HG03095 (cell line): ENCODE data around the gene CETN2.
"Not testable (repeated sequence)": the region's sequence is repeated elsewhere in the genome, so short reads cannot be mapped to it uniquely, and the experiment has no call there.

Source experiments
- ATAC-seq: cut with Tn5 transposase; IDR thresholded peaks from one replicate; pipeline ENCODE4 v1.9.1; 2021; ENCODE audit warnings: moderate library complexity; ENCODE audit not compliant: unreplicated experiment

The CETN2 gene

DNA sequence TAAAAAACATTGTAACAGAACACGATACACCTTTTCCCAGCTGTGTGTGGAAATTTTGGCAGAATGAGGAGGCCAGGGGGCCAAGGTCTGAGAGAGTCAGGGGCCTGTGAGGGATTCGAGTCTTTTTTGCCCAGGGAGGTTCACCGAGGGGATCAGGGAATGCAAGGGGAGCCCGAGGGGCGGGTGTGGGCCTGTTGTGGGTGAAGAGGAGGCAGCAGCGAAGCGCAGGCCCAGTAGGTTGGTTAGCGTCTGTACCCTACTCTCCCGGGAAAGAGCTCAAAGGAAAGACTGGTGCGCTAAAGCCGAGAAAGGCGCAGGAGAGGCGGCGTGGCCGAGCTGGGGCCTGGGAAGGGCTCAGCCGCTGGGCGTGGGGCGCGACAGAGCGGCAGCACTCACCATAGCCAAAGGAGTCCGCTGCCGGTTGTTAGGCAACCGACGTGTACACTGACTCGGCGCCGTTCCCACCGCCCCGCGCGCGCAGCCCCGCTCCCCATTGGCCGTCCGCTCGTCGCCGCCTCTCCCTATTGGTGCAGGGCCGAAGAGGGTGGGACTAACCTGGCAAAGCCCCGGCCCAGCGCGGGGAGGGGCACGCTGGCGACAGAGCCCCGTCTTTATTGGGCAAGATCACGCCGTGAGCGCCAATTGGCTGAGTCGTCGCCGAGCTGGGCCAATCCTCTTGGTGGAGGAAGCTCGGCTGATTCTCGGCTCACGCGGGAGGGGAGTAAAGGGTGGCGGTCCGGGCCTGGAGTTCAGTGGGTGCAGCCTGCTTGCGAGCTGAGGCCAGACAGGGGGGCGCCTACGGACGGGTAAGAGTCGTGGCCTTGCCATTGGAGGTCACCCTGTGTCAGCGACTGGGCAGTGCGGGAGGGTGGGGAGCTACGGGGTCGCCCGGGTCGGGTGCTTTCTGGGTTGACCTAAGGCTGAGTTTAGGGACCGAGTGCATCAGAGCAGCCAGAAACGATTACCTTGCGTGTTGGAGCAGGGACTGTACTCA, at the start of gene CETN2, which contains the start of gene NSDHL:
CETN2 (minus strand) TSS at position 446 of the 994 bp plus-strand sequence; CDS start at position 399, 47 bp downstream.
NSDHL (plus strand) TSS at position 752 of the 994 bp plus-strand sequence. CDS start 15,262 bp downstream, outside the sequence.
- ATAC-seq: peak; percentile 100

DNA sequence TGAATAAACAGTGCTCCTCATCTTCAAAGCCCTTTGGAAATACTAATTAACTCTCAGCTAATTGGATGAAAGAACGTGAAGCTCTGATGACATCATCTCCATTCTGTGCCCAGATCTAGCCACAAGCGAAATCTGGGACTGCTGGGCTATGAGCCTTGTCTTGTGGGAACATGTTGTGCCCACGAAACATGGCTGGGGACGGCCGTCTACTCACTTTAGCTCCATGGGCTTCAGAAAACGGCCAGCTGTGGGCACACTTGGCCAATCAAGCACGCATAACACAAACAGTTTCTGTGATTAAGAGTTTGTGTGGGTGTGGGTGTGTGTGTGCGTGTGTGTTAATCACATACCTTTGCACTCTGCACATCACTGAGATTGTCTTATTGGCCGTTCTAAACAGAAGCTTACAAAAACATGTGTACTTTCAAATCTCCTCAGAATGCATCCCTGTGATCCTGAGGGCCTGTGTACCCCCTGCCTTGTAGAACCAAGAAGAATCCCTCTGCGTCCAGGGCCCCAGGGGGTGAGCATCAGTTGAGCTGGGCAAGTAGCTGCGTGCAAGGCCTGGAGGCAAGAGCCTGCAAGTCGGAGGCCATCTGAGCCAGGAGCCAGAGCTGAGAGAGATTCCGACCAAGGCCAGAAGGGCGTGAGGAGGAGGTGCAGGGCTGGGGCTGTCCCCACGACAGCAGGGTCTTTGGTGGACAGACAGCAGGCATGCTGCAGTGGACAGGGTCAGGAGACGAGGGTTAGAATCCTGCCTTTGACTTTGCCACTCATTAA, 48.6 kb upstream of the CETN2 start:
- no peak for ATAC-seq

DNA sequence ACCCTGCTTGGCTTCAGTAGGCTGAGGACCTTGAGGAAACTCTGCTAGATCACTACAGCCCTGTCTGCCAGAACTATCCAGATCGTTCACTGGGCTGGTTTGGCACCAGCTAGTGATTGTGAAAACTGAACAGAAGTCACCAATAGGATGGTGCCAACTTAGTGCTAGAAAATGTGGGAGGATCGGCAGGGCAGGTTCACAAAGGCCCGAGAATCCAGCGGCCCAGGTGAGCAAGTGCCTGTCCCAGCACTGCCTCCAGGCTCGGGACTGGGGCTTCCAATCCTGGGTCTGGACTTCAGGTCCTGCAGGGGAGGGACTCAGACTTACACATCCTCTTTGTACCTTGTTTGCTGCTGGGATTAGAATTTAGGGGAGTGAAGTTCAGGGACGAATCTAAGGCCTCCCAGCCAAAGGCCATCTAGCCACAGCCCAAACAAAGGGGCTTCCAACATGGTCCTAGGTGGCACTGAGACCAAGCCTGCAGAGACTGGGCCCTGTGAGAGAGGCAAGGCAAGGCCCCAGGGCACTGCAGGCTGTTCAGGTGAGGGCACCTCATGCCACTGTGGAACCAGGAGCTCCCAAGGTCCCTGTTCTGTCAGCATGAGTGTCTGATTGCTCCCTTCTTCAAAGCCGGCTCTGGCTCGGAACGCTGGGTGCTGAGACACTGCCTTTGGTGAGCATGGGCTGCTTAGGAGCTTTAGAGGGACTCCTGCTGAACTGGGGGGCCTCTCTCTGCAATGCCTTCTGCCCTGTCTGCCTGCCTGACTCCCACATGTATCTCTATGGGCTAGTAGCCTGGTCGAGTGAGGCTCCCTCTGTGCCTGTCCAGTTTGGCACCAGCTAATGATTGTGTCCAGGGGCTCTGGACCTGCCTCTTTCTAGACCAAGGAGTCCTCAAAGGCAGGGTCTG, 46.6 kb upstream of the CETN2 start:
- no peak for ATAC-seq

DNA sequence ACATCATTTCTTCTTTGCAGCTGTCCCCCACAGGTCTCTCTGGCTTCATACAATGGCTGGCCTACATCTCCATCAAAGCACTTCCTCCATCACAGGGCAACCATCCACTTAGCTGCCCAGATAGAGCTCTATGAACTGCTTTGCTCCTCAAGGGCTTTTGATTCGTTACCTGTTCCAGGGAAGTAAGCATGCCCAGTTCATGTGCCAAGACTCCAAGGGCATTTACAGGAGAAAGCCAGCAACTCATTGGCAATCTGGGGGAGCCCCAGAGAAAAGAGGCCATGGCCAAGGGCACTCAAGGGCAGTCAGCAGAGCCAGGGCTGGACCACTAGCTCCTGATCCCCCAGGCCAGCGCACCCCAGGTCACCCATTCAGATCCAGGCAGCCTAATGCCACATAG, 42.8 kb upstream of the CETN2 start:
- no peak for ATAC-seq

DNA sequence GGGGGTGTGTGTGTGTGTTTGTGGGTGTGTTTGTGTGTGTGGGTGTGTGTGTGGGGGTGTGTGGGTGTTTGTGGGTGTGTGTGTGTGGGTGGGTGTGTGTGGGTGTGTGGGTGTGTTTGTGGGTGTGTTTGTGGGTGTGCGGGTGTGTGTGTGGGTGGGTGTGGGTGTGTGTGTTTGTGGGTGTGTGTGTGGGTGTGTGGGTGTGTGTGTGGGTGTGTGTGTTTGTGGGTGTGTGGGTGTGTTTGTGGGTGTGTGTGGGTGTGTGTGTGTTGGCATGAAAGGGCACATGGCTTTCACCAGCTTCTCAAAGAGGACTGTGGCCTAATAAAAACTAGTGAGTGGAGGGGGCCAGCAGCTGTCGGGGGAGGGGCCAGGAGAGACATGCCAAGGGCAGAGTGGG, 42.0 kb upstream of the CETN2 start:
- ATAC-seq: no peak

DNA sequence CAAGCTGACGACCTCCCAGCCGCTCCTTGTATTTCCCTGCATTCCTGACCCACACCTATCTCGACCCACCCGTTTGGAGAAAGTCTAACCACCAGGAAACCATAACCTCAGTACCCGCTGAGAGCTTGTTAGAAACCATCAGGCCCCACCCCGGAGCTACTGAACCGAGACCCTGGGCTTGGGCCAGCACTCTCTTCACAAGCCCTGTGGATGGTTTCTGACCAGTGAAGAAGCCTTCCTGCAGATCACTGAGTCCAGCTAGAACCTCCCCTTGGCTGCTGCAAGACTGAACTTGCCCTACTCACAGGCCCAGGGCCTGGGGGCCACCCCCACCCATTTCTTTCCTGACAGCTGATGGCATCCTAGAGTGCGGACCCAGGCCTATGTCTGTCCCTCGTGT, 40.7 kb upstream of the CETN2 start:
- ATAC-seq: no peak

DNA sequence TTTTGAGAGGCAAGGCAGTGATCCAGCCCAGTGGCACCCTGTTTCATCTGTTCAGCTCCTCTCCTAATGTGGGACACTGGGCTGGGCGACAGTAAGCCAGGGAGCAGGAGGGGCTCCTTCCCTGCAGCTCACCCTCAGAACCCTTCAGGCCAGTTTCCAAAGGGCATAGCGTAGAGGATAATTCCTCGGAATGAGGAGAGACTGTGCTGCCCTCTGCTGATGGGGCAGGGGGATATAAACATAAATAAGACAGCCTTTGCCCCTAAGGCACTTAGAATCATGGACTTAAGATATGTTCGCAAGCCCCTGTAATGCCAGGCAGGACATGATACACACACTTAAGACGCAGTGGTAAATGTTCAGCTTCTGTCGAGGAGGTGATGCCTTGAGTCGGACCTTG, 39.4 kb upstream of the CETN2 start:
- no peak for ATAC-seq

DNA sequence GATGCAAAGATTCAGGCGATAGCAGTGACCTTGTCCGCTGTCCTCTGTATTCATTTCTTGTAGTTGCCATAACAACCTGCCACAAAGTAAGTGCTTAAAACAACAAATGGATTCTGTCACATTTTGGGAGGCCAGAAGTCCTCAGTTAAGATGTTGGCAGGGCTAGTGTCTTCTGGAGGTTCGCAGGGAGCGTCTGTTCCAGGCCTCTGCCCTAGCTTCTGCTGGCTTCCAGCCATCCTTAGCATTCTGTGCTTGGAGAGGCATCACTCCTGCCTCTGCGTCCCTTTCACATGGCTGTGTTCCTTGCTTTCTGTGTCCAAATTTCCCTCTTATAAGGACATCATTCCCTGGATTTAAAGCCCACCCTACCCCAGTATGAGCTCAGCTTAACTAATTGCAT, 35.8 kb upstream of the CETN2 start:
- no peak for ATAC-seq

DNA sequence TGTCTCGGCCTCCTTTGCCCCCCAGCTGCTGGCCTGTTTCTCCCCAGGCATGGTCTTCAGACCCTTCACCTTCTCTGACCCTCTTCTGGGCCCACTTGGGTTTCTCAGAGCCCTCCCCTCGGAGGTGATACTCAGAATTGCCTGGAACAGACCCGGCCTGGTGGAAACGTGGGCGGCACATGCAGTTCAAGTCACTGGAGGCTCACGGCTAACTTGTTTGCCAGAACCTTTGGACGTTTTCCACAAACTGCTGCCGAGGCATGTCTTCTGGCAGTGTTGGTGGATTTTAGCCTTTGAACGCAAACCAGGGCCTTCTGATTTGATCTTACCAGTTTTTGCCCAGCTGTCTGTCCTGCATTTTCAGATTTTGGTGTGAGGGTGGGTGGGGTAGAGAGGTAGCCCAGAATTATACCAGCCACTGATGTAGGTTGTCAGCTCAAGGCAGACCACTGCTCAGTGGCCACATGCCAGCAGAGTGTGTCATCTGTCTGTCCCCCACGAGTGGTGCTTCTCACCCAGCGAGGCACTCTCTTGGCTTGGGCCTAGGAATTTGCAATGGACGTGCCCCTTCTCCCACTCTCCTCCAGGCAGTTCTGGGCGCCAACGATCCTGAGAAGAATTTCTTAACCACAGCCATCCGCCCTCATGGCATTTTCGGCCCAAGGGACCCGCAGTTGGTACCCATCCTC, 34.8 kb upstream of the CETN2 start:
- ATAC-seq: no peak

DNA sequence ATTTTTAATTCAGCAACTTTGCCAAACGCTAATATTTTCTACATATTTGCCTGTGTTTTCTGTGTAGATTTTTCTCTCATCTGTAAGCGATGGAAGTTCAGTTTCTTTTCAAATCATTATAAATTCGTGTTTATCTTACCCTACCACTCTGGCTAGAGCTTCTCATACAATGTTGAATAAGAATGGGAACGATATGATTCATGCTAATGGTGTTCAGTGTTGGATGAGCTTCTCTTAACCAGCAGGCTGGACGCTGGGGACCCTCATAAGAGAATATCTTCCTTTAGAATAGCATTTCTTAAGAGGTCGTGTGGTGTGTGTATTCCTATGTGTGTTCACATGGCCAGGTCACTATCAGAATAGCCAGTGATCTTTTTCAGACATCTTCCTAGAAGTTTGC, 31.3 kb upstream of the CETN2 start:
- no peak for ATAC-seq

DNA sequence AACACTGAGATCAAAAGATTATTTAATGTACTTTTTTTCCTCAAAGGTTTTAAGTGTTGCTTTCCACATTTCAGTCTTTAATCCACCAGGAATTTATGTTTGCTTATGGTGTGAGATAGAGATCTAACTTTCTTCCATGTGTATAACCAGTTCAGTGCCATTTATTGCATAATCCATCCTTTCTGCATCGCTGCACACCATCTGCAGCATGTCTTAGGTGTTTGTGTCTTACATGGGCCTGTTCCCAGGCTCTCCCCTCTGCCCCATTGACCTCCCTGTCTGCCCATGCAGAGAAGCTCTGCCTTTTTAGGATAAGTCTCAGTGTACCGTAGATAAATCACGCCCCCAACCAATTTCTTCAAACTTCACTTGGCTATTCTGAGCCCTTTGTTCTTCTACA, 30.6 kb upstream of the CETN2 start:
- no peak for ATAC-seq

DNA sequence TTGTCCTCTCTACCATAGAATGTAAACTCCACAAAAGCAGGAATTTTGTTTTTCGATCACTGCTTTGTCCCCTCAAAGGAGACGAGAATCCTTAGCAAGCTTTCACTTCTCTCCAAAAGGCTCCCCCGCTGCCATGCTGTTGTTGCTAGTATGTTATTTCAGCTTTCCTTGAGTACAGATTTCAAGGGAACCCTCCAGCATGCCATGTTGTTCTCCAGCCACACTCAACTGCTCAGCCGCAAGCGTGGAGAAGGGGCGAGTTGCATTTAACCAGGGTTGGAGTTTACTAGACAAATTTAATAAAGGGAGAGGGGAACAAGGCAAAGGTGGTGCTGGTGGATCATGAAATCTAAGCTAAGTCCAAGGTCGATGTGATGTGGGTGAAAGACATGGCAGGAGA, 23.4 kb upstream of the CETN2 start:
- no peak for ATAC-seq

DNA sequence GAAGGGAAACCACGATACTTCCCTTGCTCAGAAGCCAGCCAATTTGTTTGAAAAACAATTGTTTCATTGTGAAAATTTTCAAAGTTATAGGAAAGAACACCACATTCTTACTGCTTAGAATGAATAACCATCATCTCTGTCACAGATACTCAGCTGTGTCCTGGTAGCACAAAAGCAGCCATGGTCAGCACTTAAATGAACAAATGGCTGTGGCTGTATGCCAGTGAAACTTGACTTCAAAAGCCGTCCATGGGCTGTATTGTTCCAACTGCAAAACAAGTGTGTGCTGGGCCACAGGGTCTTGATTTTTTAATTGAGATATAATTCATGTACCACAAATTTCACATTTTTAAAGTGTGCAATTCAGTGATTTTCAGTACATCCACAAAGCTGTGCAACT, 19.9 kb upstream of the CETN2 start:
- ATAC-seq: no peak

DNA sequence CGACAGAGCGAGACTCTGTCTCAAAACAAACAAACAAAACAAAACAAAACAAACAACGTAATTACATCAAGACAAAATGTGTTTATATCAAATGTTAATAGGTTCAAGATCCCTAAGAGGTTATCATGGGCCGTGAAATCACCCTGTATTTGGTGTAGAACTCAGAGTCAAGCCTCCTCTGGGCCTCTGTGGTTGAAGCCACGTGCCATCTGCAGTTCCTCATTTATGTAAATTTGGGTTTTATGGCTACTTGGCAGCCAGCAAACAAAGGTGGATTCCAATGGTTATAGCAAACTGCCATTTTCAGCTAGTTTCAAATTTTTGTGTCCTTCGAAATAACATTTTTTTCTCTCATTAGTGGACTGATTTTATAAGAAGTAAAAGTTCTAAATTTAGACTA, 16.7 kb upstream of the CETN2 start:
- ATAC-seq: no peak

DNA sequence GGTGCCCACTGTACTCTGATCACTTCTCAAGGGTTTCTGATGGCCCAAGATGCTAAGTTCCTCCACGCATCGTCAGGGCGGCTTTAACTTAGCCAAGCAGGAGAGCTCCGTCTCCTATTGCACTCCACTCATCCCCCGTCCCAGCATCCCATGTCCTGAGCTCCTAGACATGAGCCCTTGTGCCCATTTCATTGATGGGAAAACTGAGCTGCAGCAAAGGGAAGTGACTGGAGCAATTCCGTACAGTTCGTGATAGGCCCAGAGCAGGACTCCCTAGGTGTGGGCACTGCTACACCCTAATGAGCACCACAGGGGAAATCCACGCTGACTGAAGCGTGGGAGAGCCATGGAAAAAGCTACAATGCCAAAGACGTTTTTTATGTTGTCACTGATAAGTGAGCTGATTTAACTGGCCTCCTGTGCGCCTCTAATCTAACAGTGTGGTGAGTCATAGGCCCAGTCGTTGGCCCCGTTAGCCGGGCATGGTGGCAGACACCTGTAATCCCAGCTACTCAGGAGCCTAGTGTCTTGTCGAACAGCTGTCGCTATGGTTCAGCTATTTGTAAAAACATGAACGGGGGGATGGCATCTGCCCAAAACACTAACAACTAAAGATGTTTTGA, 15.2 kb upstream of the CETN2 start:
- ATAC-seq: no peak

DNA sequence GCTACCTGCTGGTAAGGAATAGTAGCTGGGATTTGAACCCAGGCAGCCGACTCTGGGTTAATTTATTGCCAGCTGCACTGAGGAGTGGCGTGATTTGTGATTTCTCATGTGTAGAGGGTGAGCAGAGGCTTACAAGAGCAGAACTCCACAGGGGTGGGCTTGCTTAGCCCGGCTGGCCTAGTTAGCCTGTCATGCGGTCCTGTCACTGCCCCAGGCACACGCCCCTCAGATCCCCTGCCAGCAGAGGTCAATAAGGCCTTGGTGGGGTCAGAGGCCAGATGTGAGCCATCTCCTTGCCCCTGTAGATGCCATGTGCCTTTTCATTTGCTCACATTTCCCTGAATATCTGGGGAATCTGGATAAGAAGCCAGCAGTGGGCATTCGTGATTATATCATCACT, 13.7 kb upstream of the CETN2 start:
- ATAC-seq: no peak

DNA sequence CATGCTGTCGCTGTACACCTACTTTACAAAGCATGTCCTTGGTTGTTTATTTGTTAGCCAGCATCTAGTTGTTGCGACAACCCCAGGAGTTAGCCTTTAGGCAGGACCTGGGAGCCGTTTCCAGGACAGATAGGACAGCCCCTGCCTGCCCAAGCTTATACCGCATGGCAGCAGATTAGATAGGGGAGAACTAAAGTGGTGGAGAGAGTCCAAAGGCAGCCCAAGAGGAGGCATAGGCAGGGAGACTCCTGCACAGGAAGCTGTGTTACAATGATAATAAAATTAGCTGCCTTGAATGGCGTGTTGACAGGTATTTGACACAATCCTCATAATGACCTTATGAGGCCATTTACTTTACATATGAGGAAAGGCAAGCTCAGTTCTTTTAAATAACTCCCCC, 13.3 kb upstream of the CETN2 start:
- no peak for ATAC-seq

DNA sequence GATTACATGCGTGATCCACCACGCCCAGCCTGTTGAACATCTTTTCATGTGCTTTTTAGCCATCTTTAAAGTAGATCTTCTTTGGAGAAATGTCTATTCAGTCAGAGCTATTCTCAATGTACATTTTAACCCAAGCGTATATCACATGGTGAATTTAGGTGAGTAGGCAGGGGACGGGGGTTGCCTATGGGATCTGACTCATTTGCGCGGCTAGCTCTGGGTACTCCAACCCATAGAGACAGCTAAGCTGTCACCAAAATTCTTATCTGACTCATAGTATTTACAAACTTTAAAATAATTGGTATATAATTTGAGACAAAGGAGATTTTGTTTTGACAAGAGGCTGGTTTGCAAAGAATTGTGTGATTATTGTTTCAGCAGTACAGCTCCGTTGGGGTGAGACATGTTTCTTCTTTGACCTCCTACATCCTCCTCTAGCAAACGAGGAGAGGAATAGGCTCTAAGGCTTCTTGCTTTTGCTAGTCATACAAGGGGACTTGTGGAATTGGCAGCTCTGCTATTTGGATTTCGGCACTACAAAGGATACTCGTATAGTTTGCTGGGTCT, 12.3 kb upstream of the CETN2 start:
- ATAC-seq: no peak

DNA sequence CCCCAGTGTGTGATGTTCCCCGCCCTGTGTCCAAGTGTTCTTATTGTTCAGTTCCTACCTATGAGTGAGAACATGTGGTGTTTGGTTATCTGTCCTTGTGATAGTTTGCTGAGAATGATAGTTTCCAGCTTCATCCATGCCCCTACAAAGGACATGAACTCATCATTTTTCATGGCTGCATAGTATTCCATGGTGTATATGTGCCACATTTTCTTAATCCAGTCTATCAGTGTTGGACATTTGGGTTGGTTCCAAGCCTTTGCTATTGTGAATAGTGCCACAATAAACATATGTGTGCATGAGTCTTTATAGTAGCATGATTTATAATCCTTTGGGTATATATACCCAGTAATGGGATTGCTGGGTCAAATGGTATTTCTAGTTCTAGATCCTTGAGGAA, 4.9 kb upstream of the CETN2 start:
- not testable (repeated sequence) for ATAC-seq
